Mammary epithelial cell (primary cell): ENCODE results near the gene MEIOC.

Source experiments
- EZH2 ChIP-seq: IDR thresholded peaks from 2 replicates; pipeline ENCODE4 v1.6.1; 2012; ENCODE audit warnings: low read length, inconsistent platforms, borderline replicate concordance
- TF ChIP-seq, protein P1 (sequence below), 2 donors: IDR thresholded peaks in 1 of 2; conservative IDR thresholded peaks in 1 of 2; 2 replicates each; pipeline ENCODE4 v1.5.1; 2011 to 2012; ENCODE audit warnings: inconsistent platforms in 2 of 2, low read length in 2 of 2, mild to moderate bottlenecking in 2 of 2, control low read depth in 1 of 2, low read depth in 1 of 2; ENCODE audit not compliant: insufficient read depth in 1 of 2; ENCODE audit errors: extremely low read depth in 1 of 2

GRCh38 chr17:44666006-44666405 lies 9.7 kb downstream of the MEIOC start:
- TF ChIP-seq, protein P1, sequence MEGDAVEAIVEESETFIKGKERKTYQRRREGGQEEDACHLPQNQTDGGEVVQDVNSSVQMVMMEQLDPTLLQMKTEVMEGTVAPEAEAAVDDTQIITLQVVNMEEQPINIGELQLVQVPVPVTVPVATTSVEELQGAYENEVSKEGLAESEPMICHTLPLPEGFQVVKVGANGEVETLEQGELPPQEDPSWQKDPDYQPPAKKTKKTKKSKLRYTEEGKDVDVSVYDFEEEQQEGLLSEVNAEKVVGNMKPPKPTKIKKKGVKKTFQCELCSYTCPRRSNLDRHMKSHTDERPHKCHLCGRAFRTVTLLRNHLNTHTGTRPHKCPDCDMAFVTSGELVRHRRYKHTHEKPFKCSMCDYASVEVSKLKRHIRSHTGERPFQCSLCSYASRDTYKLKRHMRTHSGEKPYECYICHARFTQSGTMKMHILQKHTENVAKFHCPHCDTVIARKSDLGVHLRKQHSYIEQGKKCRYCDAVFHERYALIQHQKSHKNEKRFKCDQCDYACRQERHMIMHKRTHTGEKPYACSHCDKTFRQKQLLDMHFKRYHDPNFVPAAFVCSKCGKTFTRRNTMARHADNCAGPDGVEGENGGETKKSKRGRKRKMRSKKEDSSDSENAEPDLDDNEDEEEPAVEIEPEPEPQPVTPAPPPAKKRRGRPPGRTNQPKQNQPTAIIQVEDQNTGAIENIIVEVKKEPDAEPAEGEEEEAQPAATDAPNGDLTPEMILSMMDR (conservative IDR thresholded peaks at IDR 0.05 in 1 of 2, IDR thresholded peaks at IDR 0.05 in 1 of 2; ENCODE audit: extremely low read depth in 1 of 2, insufficient read depth in 1 of 2, low read depth in 1 of 2, low read length in 2 of 2): no peak
- no peak for TF ChIP-seq EZH2
